Measurements from ENCODE around the gene CLSTN2.

Gene CLSTN2

DNA sequence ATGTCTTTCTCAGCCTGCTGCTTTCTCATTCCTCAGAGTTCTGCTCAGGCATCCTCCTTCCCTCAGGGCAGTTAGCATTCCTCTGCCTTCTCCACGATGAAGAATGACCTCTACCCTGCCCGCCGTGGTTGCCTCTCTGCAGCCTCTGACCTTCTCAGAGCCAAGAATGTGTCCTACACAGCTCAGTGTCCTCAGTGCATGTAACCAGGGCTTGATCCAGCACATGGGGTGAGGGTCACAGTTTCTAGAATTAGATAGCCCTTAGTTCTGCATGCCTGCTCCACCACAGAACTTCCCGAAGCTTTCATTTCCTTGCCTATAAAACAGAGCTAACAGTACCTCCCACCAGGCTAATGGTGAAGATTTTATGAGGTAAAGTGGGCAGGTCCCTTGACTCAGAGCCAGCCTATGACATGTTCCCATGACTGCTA is 182.1 kb downstream of the CLSTN2 start:
- Histone ChIP-seq H3K36me3 (ENCODE audit: insufficient read depth) (no peaks in the 10 kb centered on the region), H3K9ac (no peak overlapping the region), H2AFZ (ENCODE audit: low read depth) (no peak overlapping the region), H3K27ac (no peak overlapping the region), H3K4me2 (no peak overlapping the region), H3K27me3 (ENCODE audit: insufficient read depth, low read depth) (no peaks in the 10 kb centered on the region), H3K4me3 (IDR thresholded peaks at IDR 0.05; ENCODE audit: insufficient read depth, low read depth, low read length) (no peak overlapping the region), H3K79me2 (ENCODE audit: insufficient read depth, low read depth) (no peaks in the 10 kb centered on the region), H3K4me1 (ENCODE audit: low read depth, poor library complexity, severe bottlenecking) (no peaks in the 10 kb centered on the region), H4K20me1 (ENCODE audit: insufficient read depth) (no peaks in the 10 kb centered on the region)
- TF ChIP-seq CTCF (conservative IDR thresholded peaks at IDR 0.05; ENCODE audit: low read depth, low read length): no peak

DNA sequence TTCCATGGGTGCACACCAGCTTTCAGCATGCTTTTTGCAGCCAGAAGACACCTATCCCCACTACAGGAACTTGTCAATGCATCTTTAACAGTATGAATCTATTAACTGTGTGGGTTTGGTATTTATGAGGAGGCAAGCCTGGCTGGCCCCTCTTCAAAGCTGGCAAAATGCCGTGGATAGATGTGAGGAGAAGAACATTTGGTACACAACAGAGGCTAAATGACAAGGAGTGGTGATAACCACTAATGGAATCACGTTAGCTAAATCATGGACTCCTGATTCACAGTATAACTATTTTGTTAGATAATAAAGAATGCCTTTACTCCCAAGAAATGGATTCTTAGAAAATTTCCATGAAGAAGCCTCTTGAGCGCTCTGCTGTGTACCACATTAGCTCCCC is 187.2 kb downstream of the CLSTN2 start:
- Histone ChIP-seq H3K4me1 (ENCODE audit: low read depth, poor library complexity, severe bottlenecking) (no peaks in the 10 kb centered on the region), H3K4me3 (IDR thresholded peaks at IDR 0.05; ENCODE audit: insufficient read depth, low read depth, low read length) (no peak overlapping the region), H3K27me3 (ENCODE audit: insufficient read depth, low read depth) (no peaks in the 10 kb centered on the region), H3K9ac (no peak overlapping the region), H4K20me1 (ENCODE audit: insufficient read depth) (no peaks in the 10 kb centered on the region), H3K27ac (no peak overlapping the region), H3K79me2 (ENCODE audit: insufficient read depth, low read depth) (no peaks in the 10 kb centered on the region), H3K4me2 (no peak overlapping the region), H2AFZ (ENCODE audit: low read depth) (no peak overlapping the region), H3K36me3 (ENCODE audit: insufficient read depth) (no peaks in the 10 kb centered on the region)
- TF ChIP-seq CTCF (conservative IDR thresholded peaks at IDR 0.05; ENCODE audit: low read depth, low read length): no peak

DNA sequence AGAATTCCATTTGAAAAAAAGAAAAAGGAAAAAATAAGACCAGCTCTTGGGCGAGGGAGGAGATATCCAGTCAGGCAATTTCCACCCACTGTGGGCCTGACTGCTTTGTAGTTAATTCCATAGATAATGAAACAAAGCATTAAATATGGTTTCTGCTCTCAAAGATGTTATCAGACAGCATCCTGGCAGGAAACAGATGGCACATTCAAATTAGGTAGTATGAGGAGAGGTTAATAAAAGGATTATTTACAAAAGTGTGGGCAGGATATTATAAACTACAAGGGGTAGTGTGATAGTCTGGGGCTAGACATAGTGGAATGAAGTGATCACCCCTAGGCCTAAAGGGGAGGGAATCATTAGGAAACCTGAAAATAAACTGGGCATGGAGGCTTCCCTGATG is 193.2 kb downstream of the CLSTN2 start:
- H3K9ac ChIP-seq: no peak overlapping the region
- no peak overlapping the region for H3K4me3 ChIP-seq (IDR thresholded peaks at IDR 0.05; ENCODE audit: insufficient read depth, low read depth, low read length)
- no peak overlapping the region for H3K27ac ChIP-seq
- H2AFZ ChIP-seq (ENCODE audit: low read depth): no peak overlapping the region
- no peaks in the 10 kb centered on the region for H3K79me2 ChIP-seq (ENCODE audit: insufficient read depth, low read depth)
- H3K4me2 ChIP-seq: no peak overlapping the region
- H3K4me1 ChIP-seq (ENCODE audit: low read depth, poor library complexity, severe bottlenecking): no peaks in the 10 kb centered on the region
- no peaks in the 10 kb centered on the region for H4K20me1 ChIP-seq (ENCODE audit: insufficient read depth)
- no peaks in the 10 kb centered on the region for H3K36me3 ChIP-seq (ENCODE audit: insufficient read depth)
- no peaks in the 10 kb centered on the region for H3K27me3 ChIP-seq (ENCODE audit: insufficient read depth, low read depth)
- no peak for TF ChIP-seq CTCF (conservative IDR thresholded peaks at IDR 0.05; ENCODE audit: low read depth, low read length)

DNA sequence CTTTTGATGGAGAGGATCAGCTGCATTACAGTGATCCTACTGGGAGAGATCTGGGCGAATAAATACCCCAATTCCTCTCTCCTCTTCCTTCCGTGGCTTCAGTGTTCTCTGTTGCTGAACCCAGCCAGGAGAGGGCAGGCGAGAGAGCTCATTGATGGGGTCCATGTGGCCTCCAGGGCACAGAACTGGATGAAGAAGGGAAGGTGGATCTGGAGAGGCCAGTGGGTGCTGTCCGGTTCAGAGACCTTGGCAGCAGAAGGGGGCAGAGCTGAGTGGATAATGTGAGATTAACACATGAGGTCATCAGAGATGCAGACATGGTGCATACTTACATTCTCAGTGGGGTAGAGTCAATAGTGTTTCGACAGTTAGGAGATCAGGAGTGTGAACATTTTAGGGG is 193.6 kb downstream of the CLSTN2 start:
- Histone ChIP-seq H3K4me1 (ENCODE audit: low read depth, poor library complexity, severe bottlenecking) (no peaks in the 10 kb centered on the region), H3K4me2 (no peak overlapping the region), H3K27me3 (ENCODE audit: insufficient read depth, low read depth) (no peaks in the 10 kb centered on the region), H3K79me2 (ENCODE audit: insufficient read depth, low read depth) (no peaks in the 10 kb centered on the region), H3K9ac (no peak overlapping the region), H3K36me3 (ENCODE audit: insufficient read depth) (no peaks in the 10 kb centered on the region), H2AFZ (ENCODE audit: low read depth) (no peak overlapping the region), H4K20me1 (ENCODE audit: insufficient read depth) (no peaks in the 10 kb centered on the region), H3K4me3 (IDR thresholded peaks at IDR 0.05; ENCODE audit: insufficient read depth, low read depth, low read length) (no peak overlapping the region), H3K27ac (no peak overlapping the region)
- TF ChIP-seq CTCF (conservative IDR thresholded peaks at IDR 0.05; ENCODE audit: low read depth, low read length): peak; percentile 47; the same call in 1 of the 2 replicates
